ENCODE results near the gene JAKMIP3. TPM values are rescaled to one million over a fixed set of nuclear protein-coding genes. Genes with fewer than 3 reads are reported as not detected.

Gene JAKMIP3
- total and polyA plus RNA-seq, 2 donors (not counting 1 experiment from before 2014, with no cell fraction given) = 0.17 to 0.21 TPM

DNA sequence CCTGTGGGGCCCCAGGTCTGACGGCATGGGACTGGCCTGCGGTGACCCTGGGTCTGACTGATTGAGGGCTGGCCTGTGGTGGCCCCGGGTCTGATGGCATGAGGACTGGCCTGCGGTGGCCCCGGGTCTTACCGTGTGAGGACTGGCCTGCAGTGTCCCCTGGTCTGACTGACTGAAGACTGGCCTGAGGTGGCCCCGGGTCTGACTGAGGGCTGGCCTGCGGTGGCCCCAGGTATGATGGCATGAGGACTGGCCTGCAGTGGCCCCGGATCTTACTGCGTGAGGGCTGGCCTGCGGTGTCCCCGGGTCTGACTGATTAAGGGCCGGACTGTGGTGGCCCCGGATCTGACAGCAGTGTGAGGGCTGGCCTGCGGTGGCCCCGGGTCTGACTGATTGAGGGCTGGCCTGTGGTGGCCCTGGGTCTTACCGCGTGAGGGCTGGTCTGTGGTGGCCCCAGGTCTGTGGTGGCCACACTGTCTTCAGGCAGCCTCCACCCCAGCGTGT, 10.9 kb downstream of the JAKMIP3 start:
- H3K4me1 Mint-ChIP-seq = no peaks in the 10 kb centered on the region
- 90% methylated on average over 19 of the region's 19 CpGs for WGBS (ENCODE audit: insufficient coverage)
- H3K27ac Mint-ChIP-seq = no peak overlapping the region
- H3K36me3 ChIP-seq (replicated peaks in 1 of 2; ENCODE audit: control extremely low read depth in 1 of 2, control insufficient read depth in 1 of 2, extremely low read depth in 1 of 2, insufficient read depth in 2 of 2, low read length in 1 of 2) = no peaks in the 10 kb centered on the region
- H3K9me3 Mint-ChIP-seq (ENCODE audit: insufficient read depth) = peaks cover 7% of the 10 kb centered on the region
- no peak overlapping the region for H3K4me3 ChIP-seq (ENCODE audit: control extremely low read depth in 1 of 5, extremely low read depth in 1 of 5, insufficient read depth in 1 of 5, low read depth in 2 of 5, low read length in 4 of 5)
- ATAC-seq (ENCODE audit: low read depth) (no peak), DNase-seq (no peak)
- no peaks in the 10 kb centered on the region for H3K27me3 ChIP-seq (replicated peaks in 1 of 4; ENCODE audit: control extremely low read depth in 1 of 4, control insufficient read depth in 3 of 4, insufficient read depth in 4 of 4, low read length in 3 of 4)
- ChIA-PET CTCF (no interaction called here), POLR2A (no interaction called here)
- intact Hi-C loops (cut with micrococcal nuclease) = no loop called here
- H3K27me3 Mint-ChIP-seq = peaks cover 23% of the 10 kb centered on the region
- H2AFZ ChIP-seq (ENCODE audit: insufficient read depth, low read depth, low read length, poor library complexity, severe bottlenecking) = no peak overlapping the region
- H3K9me3 ChIP-seq (ENCODE audit: control extremely low read depth in 1 of 3, control insufficient read depth in 2 of 3, insufficient read depth in 1 of 3, low read length in 2 of 3) = peaks cover 0 to 15% (median 0%) of the 10 kb centered on the region in 3 donors
- H3K79me2 ChIP-seq (ENCODE audit: control insufficient read depth, insufficient read depth, low read length) = no peaks in the 10 kb centered on the region
- H4K20me1 ChIP-seq (ENCODE audit: control insufficient read depth, insufficient read depth, low read length, poor library complexity, severe bottlenecking) = no peaks in the 10 kb centered on the region
- no peak overlapping the region for H3K4me2 ChIP-seq (replicated peaks; ENCODE audit: low read depth, low read length, poor library complexity, severe bottlenecking)
- no peak for TF ChIP-seq EZH2 (IDR thresholded peaks at IDR 0.05; ENCODE audit: borderline replicate concordance, insufficient read depth, low read depth, low read length, poor library complexity, severe bottlenecking)
- TF ChIP-seq, protein P1, sequence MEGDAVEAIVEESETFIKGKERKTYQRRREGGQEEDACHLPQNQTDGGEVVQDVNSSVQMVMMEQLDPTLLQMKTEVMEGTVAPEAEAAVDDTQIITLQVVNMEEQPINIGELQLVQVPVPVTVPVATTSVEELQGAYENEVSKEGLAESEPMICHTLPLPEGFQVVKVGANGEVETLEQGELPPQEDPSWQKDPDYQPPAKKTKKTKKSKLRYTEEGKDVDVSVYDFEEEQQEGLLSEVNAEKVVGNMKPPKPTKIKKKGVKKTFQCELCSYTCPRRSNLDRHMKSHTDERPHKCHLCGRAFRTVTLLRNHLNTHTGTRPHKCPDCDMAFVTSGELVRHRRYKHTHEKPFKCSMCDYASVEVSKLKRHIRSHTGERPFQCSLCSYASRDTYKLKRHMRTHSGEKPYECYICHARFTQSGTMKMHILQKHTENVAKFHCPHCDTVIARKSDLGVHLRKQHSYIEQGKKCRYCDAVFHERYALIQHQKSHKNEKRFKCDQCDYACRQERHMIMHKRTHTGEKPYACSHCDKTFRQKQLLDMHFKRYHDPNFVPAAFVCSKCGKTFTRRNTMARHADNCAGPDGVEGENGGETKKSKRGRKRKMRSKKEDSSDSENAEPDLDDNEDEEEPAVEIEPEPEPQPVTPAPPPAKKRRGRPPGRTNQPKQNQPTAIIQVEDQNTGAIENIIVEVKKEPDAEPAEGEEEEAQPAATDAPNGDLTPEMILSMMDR (IDR thresholded peaks at IDR 0.05) = no peak
- H3K27ac ChIP-seq (ENCODE audit: low read length in 2 of 2) = no peak overlapping the region
- no peaks in the 10 kb centered on the region for H3K4me1 ChIP-seq (ENCODE audit: control insufficient read depth in 2 of 2, insufficient read depth in 2 of 2, low read length in 2 of 2)
- no peak overlapping the region for H3K4me3 Mint-ChIP-seq
- H3K9ac ChIP-seq (ENCODE audit: low read length) = no peak overlapping the region

- peaks cover 7% of the 10 kb centered on the region for H3K9me3 Mint-ChIP-seq (ENCODE audit: insufficient read depth)
- no peak for ATAC-seq (ENCODE audit: low read depth)
- H2AFZ ChIP-seq (ENCODE audit: insufficient read depth, low read depth, low read length, poor library complexity, severe bottlenecking) = no peak overlapping the region
- H3K4me3 ChIP-seq (ENCODE audit: control extremely low read depth in 1 of 5, extremely low read depth in 1 of 5, insufficient read depth in 1 of 5, low read depth in 2 of 5, low read length in 4 of 5) = no peak overlapping the region
- no peak overlapping the region for H3K4me2 ChIP-seq (replicated peaks; ENCODE audit: low read depth, low read length, poor library complexity, severe bottlenecking)
- H3K36me3 ChIP-seq (replicated peaks in 1 of 2; ENCODE audit: control extremely low read depth in 1 of 2, control insufficient read depth in 1 of 2, extremely low read depth in 1 of 2, insufficient read depth in 2 of 2, low read length in 1 of 2) = no peaks in the 10 kb centered on the region
- intact Hi-C loops (cut with micrococcal nuclease) = no loop called here
- H3K27me3 ChIP-seq (replicated peaks in 1 of 4; ENCODE audit: control extremely low read depth in 1 of 4, control insufficient read depth in 3 of 4, insufficient read depth in 4 of 4, low read length in 3 of 4) = no peaks in the 10 kb centered on the region
- no peak for DNase-seq
- TF ChIP-seq, protein P1 (IDR thresholded peaks at IDR 0.05) = no peak
- no peak for TF ChIP-seq EZH2 (IDR thresholded peaks at IDR 0.05; ENCODE audit: borderline replicate concordance, insufficient read depth, low read depth, low read length, poor library complexity, severe bottlenecking)
- peaks cover 23% of the 10 kb centered on the region for H3K27me3 Mint-ChIP-seq
- ChIA-PET POLR2A (no interaction called here), CTCF (no interaction called here)
- 65% methylated on average over 9 of the region's 9 CpGs for WGBS (ENCODE audit: insufficient coverage)
- no peaks in the 10 kb centered on the region for H3K79me2 ChIP-seq (ENCODE audit: control insufficient read depth, insufficient read depth, low read length)
- no peaks in the 10 kb centered on the region for H3K4me1 ChIP-seq (ENCODE audit: control insufficient read depth in 2 of 2, insufficient read depth in 2 of 2, low read length in 2 of 2)
- no peak overlapping the region for H3K4me3 Mint-ChIP-seq
- no peak overlapping the region for H3K27ac ChIP-seq (ENCODE audit: low read length in 2 of 2)
- no peak overlapping the region for H3K9ac ChIP-seq (ENCODE audit: low read length)
- H3K4me1 Mint-ChIP-seq = no peaks in the 10 kb centered on the region
- peaks cover 0 to 15% (median 0%) of the 10 kb centered on the region in 3 donors for H3K9me3 ChIP-seq (ENCODE audit: control extremely low read depth in 1 of 3, control insufficient read depth in 2 of 3, insufficient read depth in 1 of 3, low read length in 2 of 3)
- H3K27ac Mint-ChIP-seq = no peak overlapping the region
- H4K20me1 ChIP-seq (ENCODE audit: control insufficient read depth, insufficient read depth, low read length, poor library complexity, severe bottlenecking) = no peaks in the 10 kb centered on the region
Measured at GRCh38 chr10:132077091-132077490, 11.3 kb downstream of the JAKMIP3 start.
